ENCODE data around the gene BAZ1A. TPM values are rescaled to one million over a fixed set of nuclear protein-coding genes. Genes with fewer than 3 reads are reported as not detected.

BAZ1A gene, protein sequence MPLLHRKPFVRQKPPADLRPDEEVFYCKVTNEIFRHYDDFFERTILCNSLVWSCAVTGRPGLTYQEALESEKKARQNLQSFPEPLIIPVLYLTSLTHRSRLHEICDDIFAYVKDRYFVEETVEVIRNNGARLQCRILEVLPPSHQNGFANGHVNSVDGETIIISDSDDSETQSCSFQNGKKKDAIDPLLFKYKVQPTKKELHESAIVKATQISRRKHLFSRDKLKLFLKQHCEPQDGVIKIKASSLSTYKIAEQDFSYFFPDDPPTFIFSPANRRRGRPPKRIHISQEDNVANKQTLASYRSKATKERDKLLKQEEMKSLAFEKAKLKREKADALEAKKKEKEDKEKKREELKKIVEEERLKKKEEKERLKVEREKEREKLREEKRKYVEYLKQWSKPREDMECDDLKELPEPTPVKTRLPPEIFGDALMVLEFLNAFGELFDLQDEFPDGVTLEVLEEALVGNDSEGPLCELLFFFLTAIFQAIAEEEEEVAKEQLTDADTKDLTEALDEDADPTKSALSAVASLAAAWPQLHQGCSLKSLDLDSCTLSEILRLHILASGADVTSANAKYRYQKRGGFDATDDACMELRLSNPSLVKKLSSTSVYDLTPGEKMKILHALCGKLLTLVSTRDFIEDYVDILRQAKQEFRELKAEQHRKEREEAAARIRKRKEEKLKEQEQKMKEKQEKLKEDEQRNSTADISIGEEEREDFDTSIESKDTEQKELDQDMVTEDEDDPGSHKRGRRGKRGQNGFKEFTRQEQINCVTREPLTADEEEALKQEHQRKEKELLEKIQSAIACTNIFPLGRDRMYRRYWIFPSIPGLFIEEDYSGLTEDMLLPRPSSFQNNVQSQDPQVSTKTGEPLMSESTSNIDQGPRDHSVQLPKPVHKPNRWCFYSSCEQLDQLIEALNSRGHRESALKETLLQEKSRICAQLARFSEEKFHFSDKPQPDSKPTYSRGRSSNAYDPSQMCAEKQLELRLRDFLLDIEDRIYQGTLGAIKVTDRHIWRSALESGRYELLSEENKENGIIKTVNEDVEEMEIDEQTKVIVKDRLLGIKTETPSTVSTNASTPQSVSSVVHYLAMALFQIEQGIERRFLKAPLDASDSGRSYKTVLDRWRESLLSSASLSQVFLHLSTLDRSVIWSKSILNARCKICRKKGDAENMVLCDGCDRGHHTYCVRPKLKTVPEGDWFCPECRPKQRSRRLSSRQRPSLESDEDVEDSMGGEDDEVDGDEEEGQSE (N-terminal part only)
- total RNA-seq, result 19.0 and 21.8 TPM in 2 replicates

DNA sequence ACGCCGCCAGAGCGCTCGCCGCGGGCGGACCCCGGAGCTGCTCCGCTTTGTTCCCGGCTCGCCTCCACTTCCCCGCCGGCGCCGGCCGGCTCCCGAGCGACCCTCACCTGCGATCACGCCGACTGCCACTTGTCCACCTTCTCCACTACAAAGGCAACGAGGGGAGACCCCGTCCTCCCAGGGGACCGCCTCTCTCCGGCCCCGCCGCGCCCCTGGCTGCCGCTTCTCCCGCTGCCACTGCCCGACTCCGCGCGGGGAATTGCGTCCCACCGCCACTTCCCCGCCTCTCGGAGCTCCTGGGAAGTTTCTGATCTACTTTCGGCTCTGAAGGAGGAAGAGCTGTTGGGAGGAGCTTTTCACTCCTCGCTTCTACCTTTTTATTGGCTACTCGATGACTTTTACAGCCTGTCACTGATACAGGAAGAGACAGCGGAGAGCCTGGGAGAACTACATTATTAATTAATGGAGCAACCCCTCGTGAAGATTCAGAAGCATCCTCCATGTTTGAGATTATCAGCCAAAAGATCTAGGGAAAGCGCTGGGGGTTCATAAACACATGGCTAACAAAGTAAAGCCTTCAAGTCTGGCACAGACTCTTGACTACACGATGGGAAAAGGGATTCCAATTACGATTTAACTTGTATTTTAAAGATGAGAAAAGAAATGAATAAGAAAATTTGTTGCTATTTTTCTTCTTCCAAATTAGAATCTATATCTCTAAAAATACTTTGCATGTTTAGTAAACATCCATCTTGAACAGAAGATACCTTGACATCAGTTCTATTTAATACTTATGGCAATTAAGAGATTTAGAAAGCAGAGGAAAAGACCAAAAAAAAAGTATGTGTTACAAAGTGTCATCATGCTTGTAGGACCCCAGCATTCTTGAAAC, at the start of gene BAZ1A:
TSS of gene BAZ1A (minus strand) at position 330 of the 892 bp plus-strand sequence. CDS start 756 bp downstream, outside the sequence.

GRCh38 chr14:34714320-34715126, 160.6 kb downstream of the BAZ1A start, which contains the start of gene CFL2:
CFL2 (minus strand) TSS chr14:34714593; CDS start chr14:34714540, 53 bp downstream.

Other genes starting within 250 kb of the BAZ1A start
- 170 and 179 TPM in 2 replicates for gene SNX6, start 245.2 kb downstream of the BAZ1A start, total RNA-seq
- 27.6 and 38.6 TPM in 2 replicates for gene CFL2, start 160.8 kb downstream of the BAZ1A start, total RNA-seq
- gene SRP54, start 107.6 kb upstream of the BAZ1A start, total RNA-seq, result 50.7 and 57.3 TPM in 2 replicates
- gene FAM177A1, start 170.9 kb upstream of the BAZ1A start, total RNA-seq, result 41.9 and 48.4 TPM in 2 replicates
- gene PPP2R3C, start 246.6 kb upstream of the BAZ1A start, total RNA-seq, result 29.4 and 30.3 TPM in 2 replicates
- 21.1 and 26.0 TPM in 2 replicates for gene PRORP, start 247.2 kb upstream of the BAZ1A start, total RNA-seq